Common myeloid progenitor, CD34-positive (primary cell): Measurements from ENCODE around the gene BNC2.

Experiments used
- CTCF ChIA-PET: fragments of 350-600 bp; sonication (Branson Sonifier 250); formaldehyde crosslinking; loops from one replicate; lab custom pipeline; 2021; ENCODE audit warnings: antibody characterized with exemption; lab: Charles Lee
- POLR2A ChIA-PET: fragments of 350-600 bp; sonication (Branson Sonifier 250); formaldehyde crosslinking; loops from one replicate; lab custom pipeline; 2021; ENCODE audit warnings: antibody characterized with exemption; lab: Charles Lee
- DNase-seq, 3 donors: peaks; one replicate each; pipeline versions ENCODE4 v3.0.0 to v3.0.0-alpha.2; 2013
- H3K27ac ChIP-seq, 2 experiments: 1 replicate in 1 of 2; 2 replicates in 1 of 2; pipeline ENCODE4 v1.7.0; 2013; ENCODE audit warnings: inconsistent platforms in 2 of 2, low read length in 2 of 2, mild to moderate bottlenecking in 2 of 2, low read depth in 1 of 2, moderate library complexity in 1 of 2; ENCODE audit not compliant: severe bottlenecking in 2 of 2, insufficient read depth in 1 of 2, poor library complexity in 1 of 2
- H3K27me3 ChIP-seq, 5 experiments: replicated peaks in 2 of 5; 1 replicate in 3 of 5; 2 replicates in 2 of 5; pipeline versions ENCODE4 v1.6.1 to v1.7.0; 2013; ENCODE audit warnings: low read length in 4 of 5, mild to moderate bottlenecking in 2 of 5, moderate library complexity in 2 of 5, inconsistent platforms in 1 of 5; ENCODE audit not compliant: insufficient read depth in 5 of 5, control insufficient read depth in 4 of 5
- H3K36me3 ChIP-seq, 4 experiments: 1 replicate in 2 of 4; 2 replicates in 2 of 4; pipeline versions ENCODE4 v1.6.1 to v1.7.0; 2013; ENCODE audit warnings: low read length in 3 of 4, control low read depth in 1 of 4, mild to moderate bottlenecking in 1 of 4; ENCODE audit not compliant: control insufficient read depth in 4 of 4, insufficient read depth in 4 of 4
- H3K4me1 ChIP-seq, 4 experiments: 1 replicate in 3 of 4; 2 replicates in 1 of 4; pipeline versions ENCODE4 v1.6.1 to v1.7.1; 2013; ENCODE audit warnings: low read length in 3 of 4, mild to moderate bottlenecking in 3 of 4, control low read depth in 1 of 4, inconsistent platforms in 1 of 4, moderate library complexity in 1 of 4; ENCODE audit not compliant: control insufficient read depth in 4 of 4, insufficient read depth in 4 of 4; ENCODE audit errors: control extremely low read depth in 1 of 4
- H3K4me3 ChIP-seq, 7 experiments: 1 replicate in 4 of 7; 2 replicates in 3 of 7; pipeline versions ENCODE4 v1.5.1 to v1.7.0; 2013; ENCODE audit warnings: mild to moderate bottlenecking in 7 of 7, low read length in 6 of 7, moderate library complexity in 6 of 7, inconsistent platforms in 2 of 7, low read depth in 2 of 7, control low read depth in 1 of 7; ENCODE audit not compliant: insufficient read depth in 4 of 7, control insufficient read depth in 1 of 7; ENCODE audit errors: extremely low read depth in 1 of 7
- H3K9me3 ChIP-seq, 5 experiments: 1 replicate in 4 of 5; 2 replicates in 1 of 5; pipeline versions ENCODE4 v1.6.1 to v1.7.1; 2013; ENCODE audit warnings: low read length in 4 of 5, mild to moderate bottlenecking in 2 of 5, inconsistent platforms in 1 of 5, low read depth in 1 of 5, moderate library complexity in 1 of 5; ENCODE audit not compliant: control insufficient read depth in 4 of 5, insufficient read depth in 2 of 5; ENCODE audit errors: control extremely low read depth in 1 of 5
- WGBS: methylation state at CpG from one replicate; pipeline ENCODE4 v1.1.5; 2013; ENCODE audit not compliant: insufficient coverage; 5-methylcytosine and 5-hydroxymethylcytosine counted together

BNC2 gene

DNA sequence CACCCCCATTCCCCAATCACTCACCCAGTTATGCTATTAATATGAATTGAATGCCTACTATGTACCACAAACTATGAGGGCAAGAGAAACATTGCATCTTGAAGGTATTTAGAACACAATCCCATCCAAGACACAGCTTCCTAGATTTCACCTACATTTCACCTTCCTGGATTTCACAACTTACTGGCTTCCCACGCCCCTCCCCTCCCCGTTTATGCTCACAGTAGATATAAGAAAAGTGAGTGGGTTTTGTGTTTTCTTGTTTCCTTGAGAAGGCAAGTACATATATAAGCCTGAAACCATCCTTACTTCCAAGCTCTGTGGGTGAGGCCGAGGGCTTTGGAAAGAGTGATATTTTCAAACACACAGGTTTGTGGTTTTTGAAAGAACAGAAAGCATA is 465.0 kb downstream of the BNC2 start:
- H3K36me3 ChIP-seq, result no peaks in the 10 kb centered on the region
- ChIA-PET POLR2A (no interaction called here), CTCF (no interaction called here)
- H3K4me3 ChIP-seq, result no peak overlapping the region
- no CpG with 5 or more reads among the region's 3 CpGs for WGBS
- peaks cover 0 to 3% (median 0%) of the 10 kb centered on the region in 5 experiments for H3K27me3 ChIP-seq
- H3K27ac ChIP-seq, result no peak overlapping the region
- no peak for DNase-seq
- no peaks in the 10 kb centered on the region for H3K9me3 ChIP-seq
- no peaks in the 10 kb centered on the region for H3K4me1 ChIP-seq

DNA sequence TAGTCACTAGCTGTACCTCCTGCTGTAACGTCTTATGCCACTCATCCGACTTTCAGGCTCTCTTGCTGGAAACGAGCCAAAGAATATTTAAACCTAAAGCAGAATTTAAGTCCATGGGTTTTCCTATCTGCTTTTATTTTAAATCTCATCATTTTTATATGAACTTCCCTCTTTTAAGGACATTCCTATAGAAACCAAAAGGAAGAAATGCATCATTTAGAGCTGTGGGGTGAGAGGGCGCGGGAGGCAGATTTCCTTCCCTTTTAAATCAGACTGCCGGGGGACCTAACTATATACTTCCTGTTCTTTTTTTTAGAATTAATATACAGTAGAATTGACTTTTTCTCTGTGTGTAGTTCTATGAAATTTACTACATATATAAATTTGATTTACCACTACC is 468.8 kb downstream of the BNC2 start:
- POLR2A ChIA-PET, result no interaction called here
- Histone ChIP-seq H3K4me1 (no peaks in the 10 kb centered on the region), H3K27me3 (peaks cover 0 to 2% (median 0%) of the 10 kb centered on the region in 5 experiments), H3K27ac (no peak overlapping the region), H3K9me3 (no peaks in the 10 kb centered on the region), H3K36me3 (no peaks in the 10 kb centered on the region), H3K4me3 (no peak overlapping the region)
- peak in 1 of 3 donors; percentile 10 for DNase-seq
- CTCF ChIA-PET, result no interaction called here
- WGBS, result 6% methylated on average over 3 of the region's 6 CpGs

DNA sequence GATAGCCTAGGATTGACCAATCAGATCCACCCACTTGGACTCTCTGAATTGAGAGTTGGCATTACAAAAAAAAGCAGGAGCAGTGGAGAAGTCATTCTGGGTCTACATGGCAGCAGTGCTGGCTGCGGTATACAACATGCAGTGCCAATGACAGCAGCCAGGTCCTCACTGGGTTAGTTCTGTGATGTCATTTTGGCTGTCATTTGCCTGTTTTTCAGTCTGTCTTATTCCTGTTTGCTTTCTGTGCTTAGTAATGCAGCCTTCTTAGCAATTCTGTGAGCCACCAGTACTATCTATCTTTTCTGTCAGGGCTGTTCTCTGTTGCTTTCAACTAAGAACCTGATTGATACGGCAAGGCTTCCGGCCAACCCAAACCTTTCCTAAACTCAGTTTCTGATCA is 471.8 kb downstream of the BNC2 start:
- POLR2A ChIA-PET, result no interaction called here
- CTCF ChIA-PET, result no interaction called here

GRCh38 chr9:16396389-16396788 is 474.1 kb downstream of the BNC2 start:
- H3K27me3 ChIP-seq, result peaks cover 0 to 2% (median 0%) of the 10 kb centered on the region in 5 experiments
- ChIA-PET POLR2A (no interaction called here), CTCF (no interaction called here)
- H3K27ac ChIP-seq, result no peak overlapping the region
- 94% methylated on average over 3 of the region's 4 CpGs for WGBS
- no peak for DNase-seq
- no peak overlapping the region for H3K4me3 ChIP-seq
- H3K4me1 ChIP-seq, result no peaks in the 10 kb centered on the region
- peaks cover 0 to 4% (median 0%) of the 10 kb centered on the region in 5 experiments for H3K9me3 ChIP-seq
- H3K36me3 ChIP-seq, result no peaks in the 10 kb centered on the region

More for the DNA sequence above, 471.8 kb downstream of the BNC2 start:
- Histone ChIP-seq H3K9me3 (peaks cover 0 to 4% (median 0%) of the 10 kb centered on the region in 5 experiments), H3K4me1 (no peaks in the 10 kb centered on the region), H3K36me3 (no peaks in the 10 kb centered on the region), H3K4me3 (no peak overlapping the region), H3K27me3 (peaks cover 0 to 2% (median 0%) of the 10 kb centered on the region in 5 experiments), H3K27ac (no peak overlapping the region)
- 97% methylated on average over 3 of the region's 3 CpGs for WGBS
- DNase-seq, result no peak

DNA sequence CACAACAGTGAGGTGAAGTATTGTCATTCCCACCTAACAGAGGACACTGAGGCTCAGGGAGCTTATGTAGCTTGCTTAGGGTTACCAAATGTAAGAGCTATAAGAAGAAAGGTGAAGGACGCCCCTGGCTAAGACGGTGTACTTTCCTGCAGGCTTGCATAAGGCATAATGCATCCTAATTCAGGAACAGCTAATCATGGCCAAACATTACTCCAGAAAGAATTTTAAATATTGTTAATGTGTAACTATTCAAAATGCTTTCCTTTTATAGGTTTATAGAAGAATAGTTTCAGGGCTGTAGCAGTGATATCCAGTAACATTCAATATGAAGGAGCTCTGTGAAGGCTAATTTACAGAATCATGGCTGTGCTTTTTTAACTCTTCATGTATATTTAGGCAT is 479.1 kb downstream of the BNC2 start:
- H3K36me3 ChIP-seq, result no peaks in the 10 kb centered on the region
- no peak overlapping the region for H3K4me3 ChIP-seq
- no peak overlapping the region for H3K27ac ChIP-seq
- H3K9me3 ChIP-seq, result peaks cover 0 to 4% (median 0%) of the 10 kb centered on the region in 5 experiments
- H3K4me1 ChIP-seq, result no peaks in the 10 kb centered on the region
- DNase-seq, result no peak
- ChIA-PET POLR2A (no interaction called here), CTCF (no interaction called here)
- no peaks in the 10 kb centered on the region for H3K27me3 ChIP-seq
- no CpG with 5 or more reads among the region's 2 CpGs for whole genome bisulfite sequencing

- 94% methylated on average over 2 of the region's 2 CpGs for WGBS
- Histone ChIP-seq H3K27ac (no peak overlapping the region), H3K4me3 (no peak overlapping the region), H3K27me3 (no peaks in the 10 kb centered on the region), H3K4me1 (no peaks in the 10 kb centered on the region), H3K9me3 (peaks cover 0 to 4% (median 0%) of the 10 kb centered on the region in 5 experiments), H3K36me3 (no peaks in the 10 kb centered on the region)
- DNase-seq, result no peak
- POLR2A ChIA-PET, result no interaction called here
- CTCF ChIA-PET, result no interaction called here
Observed at GRCh38 chr9:16387382-16387781, 483.1 kb downstream of the BNC2 start.

DNA sequence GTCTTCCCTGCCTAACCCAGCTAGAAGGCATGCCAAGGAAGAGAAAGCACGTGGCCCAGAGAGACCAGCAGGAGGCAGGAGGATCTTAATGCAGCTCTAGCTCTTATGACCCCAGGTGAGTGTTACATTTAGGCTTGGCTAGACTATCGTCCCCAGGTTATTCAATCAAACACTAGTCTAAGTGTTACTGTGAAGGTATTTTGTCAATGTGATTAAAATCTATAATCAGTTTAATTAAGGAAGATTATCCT is 483.7 kb downstream of the BNC2 start:
- peaks cover 0 to 4% (median 0%) of the 10 kb centered on the region in 5 experiments for H3K9me3 ChIP-seq
- no peak overlapping the region for H3K27ac ChIP-seq
- H3K27me3 ChIP-seq, result no peaks in the 10 kb centered on the region
- ChIA-PET POLR2A (no interaction called here), CTCF (no interaction called here)
- no peaks in the 10 kb centered on the region for H3K4me1 ChIP-seq
- no peak overlapping the region for H3K4me3 ChIP-seq
- H3K36me3 ChIP-seq, result no peaks in the 10 kb centered on the region
- no peak for DNase-seq
- WGBS, result 67% methylated on average over 1 of the region's 2 CpGs
